Heart left ventricle (tissue), 16 donors: ENCODE results near the gene RUSF1. TPM values are rescaled to one million over a fixed set of nuclear protein-coding genes. Genes with fewer than 3 reads are reported as not detected.

Source experiments
- ATAC-seq, 4 donors: fragments of 200-7000 bp; cut with Tn5 transposase; one replicate each; pipeline ENCODE4 v1.9.1; 2020 to 2022; ENCODE audit warnings: moderate library complexity in 4 of 4, mild to moderate bottlenecking in 3 of 4, moderate number of reproducible peaks in 1 of 4
- DNase-seq, 5 donors: peaks; one replicate each; pipeline ENCODE4 v3.0.0-alpha.2; 2020
- H3K27ac ChIP-seq, 12 donors: fragments of 200-600 bp; sonication (generic) in 4 of 12; one replicate each; pipeline versions ENCODE4 v1.5.0 to v1.8.0; 2016 to 2022; ENCODE audit warnings: mild to moderate bottlenecking in 2 of 12
- H3K27me3 ChIP-seq, 9 donors: fragments of 200-600 bp; sonication (generic) in 2 of 9; one replicate each; pipeline versions ENCODE4 v1.5.1 to v1.8.0; 2016 to 2022; ENCODE audit warnings: mild to moderate bottlenecking in 3 of 9
- H3K36me3 ChIP-seq, 9 donors: fragments of 200-600 bp; sonication (generic) in 2 of 9; one replicate each; pipeline versions ENCODE4 v1.5.0 to v1.8.0; 2018 to 2022; ENCODE audit warnings: mild to moderate bottlenecking in 2 of 9
- H3K4me1 ChIP-seq, 12 donors: fragments of 200-600 bp; sonication (generic) in 4 of 12; one replicate each; pipeline versions ENCODE4 v1.5.0 to v1.8.0; 2016 to 2022; ENCODE audit warnings: mild to moderate bottlenecking in 3 of 12
- H3K4me3 ChIP-seq, 12 donors: fragments of 200-600 bp; sonication (generic) in 4 of 12; one replicate each; pipeline versions ENCODE4 v1.5.0 to v1.8.0; 2017 to 2022; ENCODE audit warnings: mild to moderate bottlenecking in 9 of 12, moderate library complexity in 4 of 12
- H3K9me3 ChIP-seq, 12 donors: fragments of 200-600 bp; sonication (generic) in 4 of 12; one replicate each; pipeline versions ENCODE4 v1.5.0 to v1.8.0; 2016 to 2022; ENCODE audit warnings: mild to moderate bottlenecking in 1 of 12
- POLR2A ChIP-seq, 2 donors: fragments of 450-650 bp; IDR thresholded peaks; one replicate each; pipeline ENCODE4 v1.6.1; 2017; ENCODE audit warnings: antibody characterized with exemption in 2 of 2, mild to moderate bottlenecking in 2 of 2, moderate library complexity in 2 of 2
- WGBS, 4 donors: extraction: QIAGEN DNeasy Blood & Tissue Kit in 2 of 4; methylation state at CpG; one replicate each; pipeline versions ENCODE4 v1.1.5 to v1.1.7; 2013 to 2018; 5-methylcytosine and 5-hydroxymethylcytosine counted together
- intact Hi-C, 10 donors: fragments of 100-400 bp; cut with DNase I; formaldehyde crosslinking; loops; one replicate each; pipeline versions ENCODE4 v1.11.1 to v1.14.2; 2022
- polyA plus RNA-seq, 2 donors: library from polyadenylated mRNA; stranded (reverse); fragments of 200-250 nt; gene quantifications; one replicate each; pipeline ENCODE4 v1.2.3, GENCODE V29; 2013
- total RNA-seq, 9 donors: library from RNA; depleted of rRNA in 2 of 9; stranded (reverse); fragments of >200 nt in 2 of 9; fragmentation: NEBNext Ultra II Directional in 3 of 9; extraction: Animal tissue kit (Norgen Biotek cat#: 25700) in 3 of 9; gene quantifications; one replicate each; pipeline versions ENCODE4 v1.1.0 to v1.2.4, GENCODE V29; 2016 to 2023
- TF ChIP-seq, protein P1 (sequence below), 12 donors: fragments of 200-600 bp; sonication (generic) in 4 of 12; IDR thresholded peaks; one replicate each; pipeline versions ENCODE4 v1.5.0 to v1.8.0; 2018 to 2022; ENCODE audit warnings: antibody characterized with exemption in 12 of 12, mild to moderate bottlenecking in 5 of 12
- donor health status: ischemic (EF 13 %, LVEDD 7.1; RV severe dilation, severe dysfunction).
- donor health status: healthy with polysubstance abuse.
- donor health status: DM: no; HTN: yes; CAD: no.
- donor health status: DM: no; HTN: no; CAD: no.
- donor health status: ischemic (EF 25% LVEDD 6.9; RV normal size, moderate dysfunction).
- donor health status: ischemic (EF 25% LVEDD 5.7; RV mildly dilated, moderate dysfunction).
- donor health status: healthy.
- donor health status: DM: yes; HTN: yes; CAD: no.
- donor health status: ischemic (EF 35%, LVEDD 5.7; RV mildly dilated, moderate dysfunction).
- donor health status: nonischemic (EF 11% LVEDD 7.7; RV severe dilation, severe dysfunction).
- donor health status: DM: yes; HTN: yes; CAD: no.
- donor health status: PGD.
- donor health status: ischemic (EF 29% LVEDD 5.4; RV normal size, mild dysfunction).
- donor health status: nonischemic (EF 23%, LVEDD 6.1; RV moderate dilation, normal function).

RUSF1 gene
- total and polyA plus RNA-seq, 11 donors, result 17.8 to 32.5 (median 22.4) TPM

DNA sequence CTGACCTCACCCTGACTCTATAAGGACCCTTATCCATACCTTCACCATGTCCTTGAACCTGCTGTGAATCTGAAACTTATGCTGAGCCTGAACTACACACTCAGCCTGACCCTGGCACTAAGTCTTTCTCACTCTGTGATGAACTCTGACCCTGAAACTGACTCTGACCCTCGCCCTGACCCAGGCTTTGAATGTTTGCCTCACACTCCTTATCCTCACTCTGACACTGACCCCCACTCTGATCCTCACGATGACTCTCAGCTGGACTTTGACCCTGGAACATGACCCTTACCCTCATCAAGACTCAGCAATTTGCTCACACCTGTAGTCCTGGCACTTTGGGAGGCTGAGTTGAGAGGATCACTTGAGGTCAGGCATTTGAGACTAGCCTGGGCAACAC, 23.9 kb upstream of the RUSF1 start:
- 54 to 75% (median 65%) methylated on average over 2 of the region's 2 CpGs for WGBS, 4 donors
- no peak for DNase-seq
- no peak for ATAC-seq

GRCh38 chr16:31531096-31531495, 22.9 kb upstream of the RUSF1 start:
- Histone ChIP-seq H3K27me3 (peaks cover 0 to 64% (median 3%) of the 10 kb centered on the region in 9 donors), H3K9me3 (no peaks in the 10 kb centered on the region), H3K36me3 (no peaks in the 10 kb centered on the region), H3K4me3 (no peak overlapping the region), H3K27ac (no peak overlapping the region), H3K4me1 (peaks cover 0 to 15% (median 0%) of the 10 kb centered on the region in 12 donors)
- no peak for DNase-seq
- no peak for ATAC-seq
- intact Hi-C loops, result no loop called here
- no peak for TF ChIP-seq POLR2A (IDR thresholded peaks at IDR 0.05)
- TF ChIP-seq, protein P1, sequence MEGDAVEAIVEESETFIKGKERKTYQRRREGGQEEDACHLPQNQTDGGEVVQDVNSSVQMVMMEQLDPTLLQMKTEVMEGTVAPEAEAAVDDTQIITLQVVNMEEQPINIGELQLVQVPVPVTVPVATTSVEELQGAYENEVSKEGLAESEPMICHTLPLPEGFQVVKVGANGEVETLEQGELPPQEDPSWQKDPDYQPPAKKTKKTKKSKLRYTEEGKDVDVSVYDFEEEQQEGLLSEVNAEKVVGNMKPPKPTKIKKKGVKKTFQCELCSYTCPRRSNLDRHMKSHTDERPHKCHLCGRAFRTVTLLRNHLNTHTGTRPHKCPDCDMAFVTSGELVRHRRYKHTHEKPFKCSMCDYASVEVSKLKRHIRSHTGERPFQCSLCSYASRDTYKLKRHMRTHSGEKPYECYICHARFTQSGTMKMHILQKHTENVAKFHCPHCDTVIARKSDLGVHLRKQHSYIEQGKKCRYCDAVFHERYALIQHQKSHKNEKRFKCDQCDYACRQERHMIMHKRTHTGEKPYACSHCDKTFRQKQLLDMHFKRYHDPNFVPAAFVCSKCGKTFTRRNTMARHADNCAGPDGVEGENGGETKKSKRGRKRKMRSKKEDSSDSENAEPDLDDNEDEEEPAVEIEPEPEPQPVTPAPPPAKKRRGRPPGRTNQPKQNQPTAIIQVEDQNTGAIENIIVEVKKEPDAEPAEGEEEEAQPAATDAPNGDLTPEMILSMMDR (IDR thresholded peaks at IDR 0.05), result no peak
- 84 to 96% (median 91%) methylated on average over 1 of the region's 1 CpG for WGBS, 4 donors

More for the DNA sequence above, 23.9 kb upstream of the RUSF1 start:
- no peak for TF ChIP-seq POLR2A (IDR thresholded peaks at IDR 0.05)
- TF ChIP-seq, protein P1 (IDR thresholded peaks at IDR 0.05), result no peak
- H3K27ac ChIP-seq, result no peak overlapping the region
- intact Hi-C loops, result no loop called here
- H3K36me3 ChIP-seq, result no peaks in the 10 kb centered on the region
- H3K4me1 ChIP-seq, result peaks cover 0 to 15% (median 0%) of the 10 kb centered on the region in 12 donors
- H3K9me3 ChIP-seq, result no peaks in the 10 kb centered on the region
- peaks cover 0 to 71% (median 4%) of the 10 kb centered on the region in 9 donors for H3K27me3 ChIP-seq
- H3K4me3 ChIP-seq, result no peak overlapping the region

GRCh38 chr16:31530405-31530804, 22.2 kb upstream of the RUSF1 start:
- Histone ChIP-seq H3K4me1 (peaks cover 0 to 15% (median 0%) of the 10 kb centered on the region in 12 donors), H3K36me3 (no peaks in the 10 kb centered on the region), H3K27ac (no peak overlapping the region), H3K4me3 (no peak overlapping the region), H3K9me3 (no peaks in the 10 kb centered on the region), H3K27me3 (peaks cover 0 to 59% (median 3%) of the 10 kb centered on the region in 9 donors)
- no peak for DNase-seq
- intact Hi-C loops, result no loop called here
- ATAC-seq, result no peak
- WGBS, 4 donors, result 74 to 85% (median 80%) methylated on average over 5 of the region's 5 CpGs
- no peak for TF ChIP-seq POLR2A (IDR thresholded peaks at IDR 0.05)
- TF ChIP-seq, protein P1 (IDR thresholded peaks at IDR 0.05), result no peak

DNA sequence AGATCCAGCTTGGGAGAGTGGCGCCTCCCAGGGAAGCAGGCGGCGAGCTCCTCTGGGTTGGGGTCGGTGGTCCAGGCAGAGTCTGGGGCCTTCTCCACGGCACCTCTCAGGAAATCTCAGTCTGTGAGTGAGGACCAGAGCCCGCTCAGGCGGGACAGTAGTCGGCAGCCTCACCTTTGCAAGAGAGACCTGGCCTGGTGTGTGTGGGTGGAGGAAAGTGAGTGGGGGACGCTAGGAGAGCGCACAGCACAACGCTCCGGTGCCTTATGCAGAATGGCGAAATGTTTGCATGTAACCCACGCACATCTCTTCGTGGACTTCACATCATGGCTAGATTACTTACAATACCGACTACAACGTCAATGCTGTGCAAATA, 21.7 kb upstream of the RUSF1 start:
- H3K4me1 ChIP-seq, result peaks cover 0 to 15% (median 0%) of the 10 kb centered on the region in 12 donors
- ATAC-seq (no peak), DNase-seq (no peak)
- H3K36me3 ChIP-seq, result no peaks in the 10 kb centered on the region
- TF ChIP-seq, protein P1 (IDR thresholded peaks at IDR 0.05), result no peak
- TF ChIP-seq POLR2A (IDR thresholded peaks at IDR 0.05), result no peak
- no peak overlapping the region for H3K27ac ChIP-seq
- peak overlapping the region in 10 of 12 donors; percentile 28 to 59 (median 44) for H3K4me3 ChIP-seq
- intact Hi-C loops, result no loop called here
- peaks cover 0 to 59% (median 3%) of the 10 kb centered on the region in 9 donors for H3K27me3 ChIP-seq
- H3K9me3 ChIP-seq, result no peaks in the 10 kb centered on the region
- WGBS, 4 donors, result 30 to 37% (median 32%) methylated on average over 14 to 17 of the region's 17 CpGs
